HEK293 (cell line): ENCODE data around the gene THOP1.
A peak's percentile ranks its signal among the peaks of the same experiment; 100 is the strongest.

ENCODE experiments used
- CTCF ChIA-PET: fragments of 350-600 bp; formaldehyde crosslinking; extraction: SDS; loops from one replicate; lab custom pipeline; 2021; ENCODE audit warnings: antibody characterized with exemption; lab: Yijun Ruan, JAX
- POLR2A ChIA-PET: fragments of 300-600 bp; formaldehyde crosslinking; extraction: SDS; loops from one replicate; lab custom pipeline; 2020; ENCODE audit warnings: antibody characterized with exemption, inconsistent platforms; lab: Yijun Ruan, JAX
- H3K27ac ChIP-seq: fragments of 200-500 bp; sonication (Bioruptor generic); 2 replicates; pipeline ENCODE4 v1.5.1; 2014; ENCODE audit warnings: low read depth, low read length, control low read depth, inconsistent platforms; ENCODE audit errors: extremely low read depth
- H3K36me3 ChIP-seq, 2 experiments: fragments of 200-500 bp in 1 of 2; sonication (Bioruptor generic) in 1 of 2; 1 replicate in 1 of 2; 2 replicates in 1 of 2; pipeline ENCODE4 v1.5.1; 2014 to 2017; ENCODE audit warnings: inconsistent platforms in 2 of 2, low read length in 2 of 2; ENCODE audit not compliant: control insufficient read depth in 2 of 2, insufficient read depth in 1 of 2
- H3K4me1 ChIP-seq: fragments of 200-500 bp; sonication (Bioruptor generic); 2 replicates; pipeline ENCODE4 v1.5.1; 2014; ENCODE audit warnings: mild to moderate bottlenecking, low read length, inconsistent platforms; ENCODE audit not compliant: control insufficient read depth, insufficient read depth
- H3K4me3 ChIP-seq: 2 replicates; pipeline ENCODE4 v1.5.1; 2011; ENCODE audit warnings: low read depth, mild to moderate bottlenecking, control low read depth, low read length, moderate library complexity
- H3K9me3 ChIP-seq: fragments of 200-500 bp; sonication (Bioruptor generic); 2 replicates; pipeline ENCODE4 v1.5.1; 2014; ENCODE audit warnings: low read depth, low read length, inconsistent platforms; ENCODE audit not compliant: control insufficient read depth, insufficient read depth
- HOXA7 ChIP-seq: sonication (generic); formaldehyde crosslinking; IDR thresholded peaks from 2 replicates; pipeline ENCODE4 v1.8.1; 2022; ENCODE audit warnings: missing genetic modification reagents, borderline replicate concordance
- HOXC10 ChIP-seq: sonication (generic); formaldehyde crosslinking; IDR thresholded peaks from 2 replicates; pipeline ENCODE4 v1.8.1; 2023; ENCODE audit warnings: mild to moderate bottlenecking, missing genetic modification reagents
- KLF7 ChIP-seq: fragments of 450-650 bp; formaldehyde crosslinking; IDR thresholded peaks from 2 replicates; pipeline ENCODE4 v1.5.1; 2016; ENCODE audit warnings: missing biosample characterization, missing genetic modification characterization, borderline replicate concordance
- KLF9 ChIP-seq: fragments of 450-650 bp; formaldehyde crosslinking; IDR thresholded peaks from 2 replicates; pipeline ENCODE4 v1.5.1; 2016; ENCODE audit warnings: missing biosample characterization, missing genetic modification characterization, low read depth
- MEIS1 ChIP-seq: sonication (generic); formaldehyde crosslinking; IDR thresholded peaks from 2 replicates; pipeline ENCODE4 v1.8.1; 2022; ENCODE audit warnings: missing genetic modification reagents, mild to moderate bottlenecking, borderline replicate concordance
- MYNN ChIP-seq: fragments of 450-650 bp; formaldehyde crosslinking; IDR thresholded peaks from 2 replicates; pipeline ENCODE4 v1.5.1; 2016; ENCODE audit warnings: missing biosample characterization, missing genetic modification characterization, borderline replicate concordance
- MZF1 ChIP-seq: fragments of 450-650 bp; formaldehyde crosslinking; IDR thresholded peaks from 2 replicates; pipeline ENCODE4 v1.5.1; 2017; ENCODE audit warnings: missing biosample characterization, missing genetic modification characterization, borderline replicate concordance
- OVOL3 ChIP-seq: fragments of 450-650 bp; formaldehyde crosslinking; IDR thresholded peaks from 2 replicates; pipeline ENCODE4 v1.5.1; 2016; ENCODE audit warnings: missing biosample characterization, missing genetic modification characterization
- ZBTB8A ChIP-seq: fragments of 450-650 bp; formaldehyde crosslinking; IDR thresholded peaks from 2 replicates; pipeline ENCODE4 v1.5.1; 2016; ENCODE audit warnings: missing biosample characterization, missing genetic modification characterization
- ZNF112 ChIP-seq: fragments of 450-650 bp; formaldehyde crosslinking; IDR thresholded peaks from 2 replicates; pipeline ENCODE4 v1.5.0; 2017; ENCODE audit warnings: missing biosample characterization, missing genetic modification characterization
- ZNF174 ChIP-seq: fragments of 450-650 bp; formaldehyde crosslinking; IDR thresholded peaks from 2 replicates; pipeline ENCODE4 v1.5.0; 2017; ENCODE audit warnings: missing biosample characterization, mild to moderate bottlenecking, missing genetic modification characterization
- ZNF214 ChIP-seq: fragments of 450-650 bp; formaldehyde crosslinking; IDR thresholded peaks from 2 replicates; pipeline ENCODE4 v1.5.1; 2017; ENCODE audit warnings: missing biosample characterization, mild to moderate bottlenecking, missing genetic modification characterization, borderline replicate concordance
- ZNF292 ChIP-seq: fragments of 450-650 bp; formaldehyde crosslinking; IDR thresholded peaks from 2 replicates; pipeline ENCODE4 v1.5.1; 2016; ENCODE audit warnings: low read depth, missing biosample characterization, missing genetic modification characterization, borderline replicate concordance
- ZNF394 ChIP-seq: fragments of 450-650 bp; formaldehyde crosslinking; IDR thresholded peaks from 2 replicates; pipeline ENCODE4 v1.5.1; 2016; ENCODE audit warnings: missing biosample characterization, missing genetic modification characterization, mild to moderate bottlenecking, moderate library complexity, borderline replicate concordance
- ZNF501 ChIP-seq: fragments of 450-650 bp; formaldehyde crosslinking; IDR thresholded peaks from 2 replicates; pipeline ENCODE4 v1.5.1; 2016; ENCODE audit warnings: missing biosample characterization, missing genetic modification characterization
- ZNF596 ChIP-seq: fragments of 450-650 bp; IDR thresholded peaks from 2 replicates; pipeline ENCODE4 v1.5.0; 2018; ENCODE audit warnings: missing biosample characterization, mild to moderate bottlenecking, missing genetic modification characterization, moderate library complexity
- ZNF664 ChIP-seq: fragments of 450-650 bp; formaldehyde crosslinking; IDR thresholded peaks from 2 replicates; pipeline ENCODE4 v1.5.1; 2016; ENCODE audit warnings: missing biosample characterization, missing genetic modification characterization
- ZNF701 ChIP-seq: fragments of 450-650 bp; formaldehyde crosslinking; IDR thresholded peaks from 2 replicates; pipeline ENCODE4 v1.5.1; 2016; ENCODE audit warnings: missing biosample characterization, missing genetic modification characterization
- ZSCAN30 ChIP-seq: fragments of 450-650 bp; IDR thresholded peaks from 2 replicates; pipeline ENCODE4 v1.5.1; 2018; ENCODE audit warnings: missing biosample characterization, mild to moderate bottlenecking, missing genetic modification characterization, moderate library complexity
- TF ChIP-seq, protein P1 (sequence below): fragments of 450-650 bp; formaldehyde crosslinking; IDR thresholded peaks from 2 replicates; pipeline ENCODE4 v1.5.1; 2016; ENCODE audit warnings: missing biosample characterization, missing genetic modification characterization, low read depth
- TF ChIP-seq, protein P2 (sequence below): fragments of 450-650 bp; formaldehyde crosslinking; IDR thresholded peaks from 2 replicates; pipeline ENCODE4 v1.5.1; 2016; ENCODE audit warnings: missing biosample characterization, missing genetic modification characterization
- TF ChIP-seq, protein P3 (sequence below): fragments of 450-650 bp; formaldehyde crosslinking; IDR thresholded peaks from 2 replicates; pipeline ENCODE4 v1.5.1; 2016; ENCODE audit warnings: missing biosample characterization, missing genetic modification characterization, borderline replicate concordance

Gene THOP1

DNA sequence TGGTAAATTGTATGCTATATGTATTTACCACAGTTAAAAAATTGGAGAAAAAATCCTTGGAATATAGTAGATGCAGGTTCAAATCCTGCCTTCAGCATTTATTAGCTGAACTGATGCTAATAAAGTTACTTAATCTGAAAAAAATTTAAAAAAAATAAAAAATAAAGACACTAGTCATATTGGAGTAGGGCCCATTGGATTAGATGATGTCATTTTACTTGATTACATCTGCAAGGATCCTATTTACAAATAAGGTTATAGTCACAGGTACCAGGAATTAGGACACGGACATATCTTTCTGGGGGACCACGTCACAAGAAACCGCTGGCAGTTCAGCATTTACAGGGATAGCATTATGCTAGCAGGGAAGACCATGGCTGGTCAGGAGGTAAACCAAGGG, 62.2 kb downstream of the THOP1 start:
- H3K27ac ChIP-seq = no peak overlapping the region
- POLR2A ChIA-PET = no interaction called here
- peaks cover 5 to 50% of the 10 kb centered on the region in 2 experiments; a peak in 2 of 3 replicates for H3K36me3 ChIP-seq
- H3K9me3 ChIP-seq = no peaks in the 10 kb centered on the region
- CTCF ChIA-PET = interaction anchor here (0.9 kb wide), 1 partner anchor 20 kb away, joined by 3 read pairs; no protein-coding TSS in a partner anchor
- TF ChIP-seq ZNF292 (no peak), KLF9 (no peak), ZSCAN30 (tag by site-specific recombination) (no peak)
- TF ChIP-seq, protein P1, sequence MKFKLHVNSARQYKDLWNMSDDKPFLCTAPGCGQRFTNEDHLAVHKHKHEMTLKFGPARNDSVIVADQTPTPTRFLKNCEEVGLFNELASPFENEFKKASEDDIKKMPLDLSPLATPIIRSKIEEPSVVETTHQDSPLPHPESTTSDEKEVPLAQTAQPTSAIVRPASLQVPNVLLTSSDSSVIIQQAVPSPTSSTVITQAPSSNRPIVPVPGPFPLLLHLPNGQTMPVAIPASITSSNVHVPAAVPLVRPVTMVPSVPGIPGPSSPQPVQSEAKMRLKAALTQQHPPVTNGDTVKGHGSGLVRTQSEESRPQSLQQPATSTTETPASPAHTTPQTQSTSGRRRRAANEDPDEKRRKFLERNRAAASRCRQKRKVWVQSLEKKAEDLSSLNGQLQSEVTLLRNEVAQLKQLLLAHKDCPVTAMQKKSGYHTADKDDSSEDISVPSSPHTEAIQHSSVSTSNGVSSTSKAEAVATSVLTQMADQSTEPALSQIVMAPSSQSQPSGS (tag by site-specific recombination) = peak; percentile 67
- H3K4me3 ChIP-seq = no peak overlapping the region
- H3K4me1 ChIP-seq = no peaks in the 10 kb centered on the region

DNA sequence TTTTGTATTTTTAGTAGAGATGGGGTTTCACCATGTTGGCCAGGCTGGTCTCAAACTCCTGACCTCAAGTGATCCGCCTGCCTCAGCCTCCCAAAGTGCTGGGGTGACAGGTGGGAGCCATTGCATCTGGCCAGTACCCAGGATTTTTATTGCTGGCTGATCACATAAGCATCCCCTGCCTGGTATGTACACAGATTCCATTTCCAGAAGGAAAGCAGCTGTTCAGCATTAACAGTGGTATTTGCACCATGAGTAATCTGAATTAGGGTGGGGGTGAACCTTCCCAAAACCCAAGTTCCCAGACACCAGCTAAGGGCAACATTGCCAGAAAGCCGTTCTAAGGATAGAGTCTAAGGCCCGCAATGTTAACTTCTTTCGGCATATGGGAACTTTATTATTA, 63.3 kb downstream of the THOP1 start:
- Histone ChIP-seq H3K36me3 (peaks cover 5 to 61% of the 10 kb centered on the region in 2 experiments; a peak in 2 of 3 replicates), H3K27ac (no peak overlapping the region), H3K4me3 (no peak overlapping the region), H3K9me3 (no peaks in the 10 kb centered on the region), H3K4me1 (no peaks in the 10 kb centered on the region)
- CTCF ChIA-PET = interaction anchor here (0.9 kb wide), 1 partner anchor 21 kb away, joined by 3 read pairs; no protein-coding TSS in a partner anchor
- POLR2A ChIA-PET = no interaction called here
- TF ChIP-seq ZNF394 = no peak
- TF ChIP-seq, protein P2, sequence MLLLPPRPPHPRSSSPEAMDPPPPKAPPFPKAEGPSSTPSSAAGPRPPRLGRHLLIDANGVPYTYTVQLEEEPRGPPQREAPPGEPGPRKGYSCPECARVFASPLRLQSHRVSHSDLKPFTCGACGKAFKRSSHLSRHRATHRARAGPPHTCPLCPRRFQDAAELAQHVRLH = no peak
- no peak for TF ChIP-seq HOXA7 (CRISPR knock-in tag)
- no peak for TF ChIP-seq OVOL3 (tag by site-specific recombination)
- TF ChIP-seq HOXC10 (CRISPR knock-in tag) = no peak
- TF ChIP-seq ZNF214 (tag by site-specific recombination) = no peak
- no peak for TF ChIP-seq MYNN (tag by site-specific recombination)
- TF ChIP-seq ZNF501 = no peak
- TF ChIP-seq, protein P3, sequence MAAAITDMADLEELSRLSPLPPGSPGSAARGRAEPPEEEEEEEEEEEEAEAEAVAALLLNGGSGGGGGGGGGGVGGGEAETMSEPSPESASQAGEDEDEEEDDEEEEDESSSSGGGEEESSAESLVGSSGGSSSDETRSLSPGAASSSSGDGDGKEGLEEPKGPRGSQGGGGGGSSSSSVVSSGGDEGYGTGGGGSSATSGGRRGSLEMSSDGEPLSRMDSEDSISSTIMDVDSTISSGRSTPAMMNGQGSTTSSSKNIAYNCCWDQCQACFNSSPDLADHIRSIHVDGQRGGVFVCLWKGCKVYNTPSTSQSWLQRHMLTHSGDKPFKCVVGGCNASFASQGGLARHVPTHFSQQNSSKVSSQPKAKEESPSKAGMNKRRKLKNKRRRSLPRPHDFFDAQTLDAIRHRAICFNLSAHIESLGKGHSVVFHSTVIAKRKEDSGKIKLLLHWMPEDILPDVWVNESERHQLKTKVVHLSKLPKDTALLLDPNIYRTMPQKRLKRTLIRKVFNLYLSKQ (tag by site-specific recombination) = no peak
- TF ChIP-seq MEIS1 (CRISPR knock-in tag) = no peak
- TF ChIP-seq ZNF112 = no peak
- no peak for TF ChIP-seq ZNF701 (tag by site-specific recombination)
- no peak for TF ChIP-seq ZNF664 (tag by site-specific recombination)
- no peak for TF ChIP-seq ZBTB8A (tag by site-specific recombination)
- TF ChIP-seq ZNF596 (tag by site-specific recombination) = no peak
- no peak for TF ChIP-seq MZF1 (tag by site-specific recombination)
- no peak for TF ChIP-seq KLF7
- TF ChIP-seq ZNF174 (tag by site-specific recombination) = no peak
